HS-5 (cell line): Measurements from ENCODE around the gene SYNGR2.
"Not testable (repeated sequence)": the region's sequence is repeated elsewhere in the genome, so short reads cannot be mapped to it uniquely, and the experiment has no call there.

Source experiments
- DNase-seq: peaks from one replicate; pipeline ENCODE4 v3.0.0-alpha.2; 2012; ENCODE audit warnings: low read depth

The SYNGR2 gene

GRCh38 chr17:78171591-78172248 lies 3.3 kb downstream of the SYNGR2 start:
- not testable (repeated sequence) for DNase-seq

GRCh38 chr17:78172249-78173051 lies 4.1 kb downstream of the SYNGR2 start:
- no peak for DNase-seq

- DNase-seq = no peak
Observed at GRCh38 chr17:78173097-78173715, 4.8 kb downstream of the SYNGR2 start.

- DNase-seq = no peak
Observed at GRCh38 chr17:78174346-78174869, 6.0 kb downstream of the SYNGR2 start.

GRCh38 chr17:78174870-78175642 lies 6.7 kb downstream of the SYNGR2 start:
- DNase-seq = no peak

- DNase-seq = no peak
Observed at GRCh38 chr17:78175643-78175981, 7.2 kb downstream of the SYNGR2 start.

GRCh38 chr17:78176548-78177025 lies 8.2 kb downstream of the SYNGR2 start:
- DNase-seq = no peak

- DNase-seq = no peak
Observed at GRCh38 chr17:78179372-78179771, 11.0 kb downstream of the SYNGR2 start.

GRCh38 chr17:78180083-78180482 lies 11.7 kb downstream of the SYNGR2 start:
- DNase-seq = no peak

GRCh38 chr17:78180508-78180907 lies 12.1 kb downstream of the SYNGR2 start:
- DNase-seq = no peak

GRCh38 chr17:78182504-78182903 lies 14.1 kb downstream of the SYNGR2 start:
- no peak for DNase-seq

- no peak for DNase-seq
Observed at GRCh38 chr17:78183916-78184315, 15.5 kb downstream of the SYNGR2 start.

GRCh38 chr17:78184351-78184750 lies 16.0 kb downstream of the SYNGR2 start:
- DNase-seq = no peak

GRCh38 chr17:78184868-78185267 lies 16.5 kb downstream of the SYNGR2 start:
- no peak for DNase-seq

- DNase-seq = no peak
Observed at GRCh38 chr17:78185981-78186691, 17.8 kb downstream of the SYNGR2 start.

GRCh38 chr17:78186692-78187595 lies 18.6 kb downstream of the SYNGR2 start, which contains the start of the genes AFMID and TK1:
TSS of gene AFMID (plus strand) at chr17:78187362. CDS start at chr17:78187371, 9 bp downstream.
TSS of gene TK1 (minus strand) at chr17:78187052. CDS start at chr17:78186994, 58 bp downstream.
- DNase-seq = peak; percentile 88

- DNase-seq = no peak
Observed at GRCh38 chr17:78196716-78197115, 28.3 kb downstream of the SYNGR2 start.

- no peak for DNase-seq
Observed at GRCh38 chr17:78197147-78197832, 28.9 kb downstream of the SYNGR2 start.

GRCh38 chr17:78200451-78200850 lies 32.1 kb downstream of the SYNGR2 start:
- DNase-seq = no peak
